ENCODE results near the gene JMJD1C. TPM values are rescaled to one million over a fixed set of nuclear protein-coding genes. Genes with fewer than 3 reads are reported as not detected.

The JMJD1C gene
- total and polyA plus RNA-seq, 10 of the 15 experiments (the other 5 are each of a cell fraction or from before 2014, with no cell fraction given) = 31.2 to 83.3 (median 49.5) TPM

- ATAC-seq (peak; percentile 78), DNase-seq (ENCODE audit: low read depth, low spot score) (peak; percentile 33), FAIRE-seq (peak; percentile 76)
- SMC1A ChIA-PET (ENCODE audit: uncharacterized antibody, unreplicated experiment) = interaction anchor here (0.6 to 7.5 kb wide), 59 partner anchors 9 to 927 kb away, joined by 3 to 264 read pairs (median 4); no protein-coding TSS in a partner anchor
- intact Hi-C loops (cut with micrococcal nuclease; ENCODE audit: unreplicated experiment) (loop anchor here (1.0 kb wide), 2 partner anchors 463 to 554 kb away; no protein-coding TSS in a partner anchor), in situ Hi-C loops (cut with MboI) (no loop called here)
- RAD21 ChIA-PET (ENCODE audit: unreplicated experiment) = interaction anchor here (0.6 to 10.2 kb wide), 41 partner anchors 10 to 729 kb away, joined by 3 to 241 read pairs (median 4); partner anchors contain the start of gene NRBF2
- H3K27ac ChIP-seq (ENCODE audit: control insufficient read depth, insufficient read depth) = no peak overlapping the region
- H3K79me2 ChIP-seq (ENCODE audit: control insufficient read depth, insufficient read depth, low read length) = no peaks in the 10 kb centered on the region
- no peak overlapping the region for H3K4me3 ChIP-seq
- H3K4me1 ChIP-seq (ENCODE audit: control insufficient read depth, insufficient read depth, low read length) = no peaks in the 10 kb centered on the region
- no peaks in the 10 kb centered on the region for H3K27me3 ChIP-seq (replicated peaks in 1 of 2; ENCODE audit: control insufficient read depth in 2 of 2, insufficient read depth in 2 of 2, low read length in 1 of 2)
- H2AFZ ChIP-seq (ENCODE audit: control insufficient read depth, low read depth, low read length) = no peak overlapping the region
- H3K9me3 ChIP-seq (replicated peaks; ENCODE audit: control insufficient read depth, insufficient read depth, low read length) = no peaks in the 10 kb centered on the region
- no TSS peak for BruUV-seq (replicated peaks)
- H3K9ac ChIP-seq (ENCODE audit: control insufficient read depth, insufficient read depth, low read length) = no peak overlapping the region
- peaks cover 1 to 26% of the 10 kb centered on the region in 2 experiments for H3K36me3 ChIP-seq (ENCODE audit: control insufficient read depth in 2 of 2, insufficient read depth in 2 of 2, low read length in 1 of 2)
- H3K4me2 ChIP-seq (ENCODE audit: control insufficient read depth, insufficient read depth) = no peak overlapping the region
- TF ChIP-seq ZSCAN29 (IDR thresholded peaks at IDR 0.05) = no peak
- TF ChIP-seq RAD51 (IDR thresholded peaks at IDR 0.05) = no peak
- 0 out of 4 replicates have a peak, but pooled peaks of 1 of the 2 experiments have one; percentile 11 for TF ChIP-seq BHLHE40 (IDR thresholded peaks at IDR 0.05; ENCODE audit: borderline replicate concordance in 1 of 2, low read depth in 2 of 2, low read length in 1 of 2)
- peak; percentile 80 for TF ChIP-seq RAD21 (IDR thresholded peaks at IDR 0.05; ENCODE audit: insufficient read depth, low read depth, low read length)
- TF ChIP-seq, protein P1, sequence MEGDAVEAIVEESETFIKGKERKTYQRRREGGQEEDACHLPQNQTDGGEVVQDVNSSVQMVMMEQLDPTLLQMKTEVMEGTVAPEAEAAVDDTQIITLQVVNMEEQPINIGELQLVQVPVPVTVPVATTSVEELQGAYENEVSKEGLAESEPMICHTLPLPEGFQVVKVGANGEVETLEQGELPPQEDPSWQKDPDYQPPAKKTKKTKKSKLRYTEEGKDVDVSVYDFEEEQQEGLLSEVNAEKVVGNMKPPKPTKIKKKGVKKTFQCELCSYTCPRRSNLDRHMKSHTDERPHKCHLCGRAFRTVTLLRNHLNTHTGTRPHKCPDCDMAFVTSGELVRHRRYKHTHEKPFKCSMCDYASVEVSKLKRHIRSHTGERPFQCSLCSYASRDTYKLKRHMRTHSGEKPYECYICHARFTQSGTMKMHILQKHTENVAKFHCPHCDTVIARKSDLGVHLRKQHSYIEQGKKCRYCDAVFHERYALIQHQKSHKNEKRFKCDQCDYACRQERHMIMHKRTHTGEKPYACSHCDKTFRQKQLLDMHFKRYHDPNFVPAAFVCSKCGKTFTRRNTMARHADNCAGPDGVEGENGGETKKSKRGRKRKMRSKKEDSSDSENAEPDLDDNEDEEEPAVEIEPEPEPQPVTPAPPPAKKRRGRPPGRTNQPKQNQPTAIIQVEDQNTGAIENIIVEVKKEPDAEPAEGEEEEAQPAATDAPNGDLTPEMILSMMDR (IDR thresholded peaks at IDR 0.05 in 2 of 3, conservative IDR thresholded peaks at IDR 0.05 in 1 of 3; ENCODE audit: control insufficient read depth in 2 of 3, extremely low read depth in 1 of 3, insufficient read depth in 1 of 3, low read depth in 3 of 3, low read length in 3 of 3) = peak; percentile 63 to 72 (median 66)
- TF ChIP-seq, protein P2, sequence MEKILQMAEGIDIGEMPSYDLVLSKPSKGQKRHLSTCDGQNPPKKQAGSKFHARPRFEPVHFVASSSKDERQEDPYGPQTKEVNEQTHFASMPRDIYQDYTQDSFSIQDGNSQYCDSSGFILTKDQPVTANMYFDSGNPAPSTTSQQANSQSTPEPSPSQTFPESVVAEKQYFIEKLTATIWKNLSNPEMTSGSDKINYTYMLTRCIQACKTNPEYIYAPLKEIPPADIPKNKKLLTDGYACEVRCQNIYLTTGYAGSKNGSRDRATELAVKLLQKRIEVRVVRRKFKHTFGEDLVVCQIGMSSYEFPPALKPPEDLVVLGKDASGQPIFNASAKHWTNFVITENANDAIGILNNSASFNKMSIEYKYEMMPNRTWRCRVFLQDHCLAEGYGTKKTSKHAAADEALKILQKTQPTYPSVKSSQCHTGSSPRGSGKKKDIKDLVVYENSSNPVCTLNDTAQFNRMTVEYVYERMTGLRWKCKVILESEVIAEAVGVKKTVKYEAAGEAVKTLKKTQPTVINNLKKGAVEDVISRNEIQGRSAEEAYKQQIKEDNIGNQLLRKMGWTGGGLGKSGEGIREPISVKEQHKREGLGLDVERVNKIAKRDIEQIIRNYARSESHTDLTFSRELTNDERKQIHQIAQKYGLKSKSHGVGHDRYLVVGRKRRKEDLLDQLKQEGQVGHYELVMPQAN (conservative IDR thresholded peaks at IDR 0.05) = no peak
- peak; percentile 77 for TF ChIP-seq SMC3 (IDR thresholded peaks at IDR 0.05; ENCODE audit: borderline replicate concordance, low read length)
- peak; percentile 27; the same call in 1 of the 2 replicates for TF ChIP-seq YY1 (IDR thresholded peaks at IDR 0.05; ENCODE audit: low read depth, low read length)
- no peak for TF ChIP-seq CREM (IDR thresholded peaks at IDR 0.05; ENCODE audit: low read depth)
- POLR2A ChIA-PET = interaction anchor here (0.6 to 1.6 kb wide), 4 partner anchors 96 to 553 kb away, joined by 5 to 8 read pairs (median 7); no protein-coding TSS in a partner anchor
- CTCF ChIA-PET = interaction anchor here (0.6 to 17.6 kb wide), 86 partner anchors 9 to 810 kb away, joined by 3 to 521 read pairs (median 4); partner anchors contain the start of genes JMJD1C and NRBF2
- WGBS (ENCODE audit: insufficient coverage, insufficient replicate concordance, low lambda C conversion rate, missing lambda C conversion rate) = 1% methylated on average over 3 of the region's 3 CpGs
- H4K20me1 ChIP-seq (ENCODE audit: control insufficient read depth, insufficient read depth) = no peaks in the 10 kb centered on the region
Measured at GRCh38 chr10:63166742-63167258, 299.0 kb downstream of the JMJD1C start.

Data from GM12878 (cell line).